Activated naive CD4-positive, alpha-beta T cell treated with anti-CD3 and anti-CD28 coated beads, Interleukin-2, amount 50 U/mL, for 72 hours (primary cell): ENCODE data around the gene TEX13C. TPM values are rescaled to one million over a fixed set of nuclear protein-coding genes. Genes with fewer than 3 reads are reported as not detected.
"Not testable (repeated sequence)": the region's sequence is repeated elsewhere in the genome, so short reads cannot be mapped to it uniquely, and the experiment has no call there.

ENCODE experiments used
- ATAC-seq, 2 donors: fragments of 150-1000 bp; cut with Tn5 transposase; 2 replicates each; pipeline ENCODE4 v1.10.0; 2021; ENCODE audit warnings: mild to moderate bottlenecking in 2 of 2, moderate library complexity in 2 of 2
- DNase-seq, 2 donors: peaks; one replicate each; pipeline ENCODE4 v3.0.0; 2021 to 2022; ENCODE audit warnings: low spot score in 2 of 2
- H3K27ac Mint-ChIP-seq, 2 donors: one replicate each; pipeline ENCODE4 v1.8.0; 2022; ENCODE audit warnings: mild to moderate bottlenecking in 2 of 2, mixed read lengths in 2 of 2
- H3K36me3 Mint-ChIP-seq, 2 donors: one replicate each; pipeline ENCODE4 v1.8.0; 2022; ENCODE audit warnings: mixed read lengths in 2 of 2
- H3K9me3 Mint-ChIP-seq, 2 donors: one replicate each; pipeline ENCODE4 v1.8.0; 2022; ENCODE audit warnings: mixed read lengths in 2 of 2
- total RNA-seq, 2 donors: library from RNA; stranded (reverse); gene quantifications; one replicate each; pipeline ENCODE4 v1.2.3, GENCODE V29; 2022

Gene TEX13C
- total RNA-seq = not detected

DNA sequence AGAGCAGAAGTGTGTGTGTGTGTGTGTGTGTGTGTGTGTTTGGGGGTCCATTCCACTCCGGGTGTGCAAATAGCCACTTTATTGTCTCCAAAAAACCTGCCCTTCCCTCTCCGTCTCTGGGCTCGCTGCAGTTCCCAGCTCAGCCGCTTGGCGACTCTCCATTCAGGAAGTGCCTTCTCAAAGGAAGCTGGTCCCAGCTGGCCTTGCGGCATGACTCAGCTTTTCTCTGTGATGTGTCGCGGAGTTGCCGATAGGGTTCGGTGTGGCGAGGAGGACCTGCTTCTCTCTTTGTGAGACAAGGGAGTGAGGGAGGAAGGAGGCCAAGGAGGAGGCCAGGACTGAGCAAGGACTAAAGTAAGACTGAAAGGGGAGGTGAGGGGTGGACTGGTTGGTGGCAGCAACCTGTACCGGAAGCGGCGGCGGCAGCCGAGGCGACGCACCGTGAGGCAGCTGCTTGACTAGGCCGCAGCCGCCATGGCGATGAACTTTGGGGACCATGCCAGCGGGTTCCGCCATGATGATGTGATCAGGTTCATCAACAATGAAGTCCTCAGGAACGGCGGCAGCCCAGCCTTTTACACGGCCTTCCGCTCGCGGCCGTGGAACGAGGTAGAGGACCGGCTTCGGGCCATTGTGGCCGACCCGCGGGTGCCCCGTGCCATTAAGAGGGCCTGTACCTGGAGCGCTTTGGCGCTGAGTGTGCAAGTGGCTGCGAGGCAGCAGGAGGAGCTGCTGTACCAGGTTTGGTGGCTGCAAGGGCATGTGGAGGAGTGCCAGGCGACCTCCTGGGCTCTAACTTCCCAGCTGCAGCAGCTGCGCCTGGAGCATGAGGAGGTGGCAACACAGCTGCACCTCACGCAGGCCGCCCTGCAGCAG, at the start of gene TEX13C:
TSS of gene TEX13C (plus strand) at position 226 of the 876 bp plus-strand sequence. CDS start at position 475, 249 bp downstream.
- no peaks in the 10 kb centered on the region for H3K9me3 Mint-ChIP-seq
- ATAC-seq = no peak
- no peak within 1 kb of the TSS for H3K27ac Mint-ChIP-seq
- H3K36me3 Mint-ChIP-seq = no peaks in the 10 kb centered on the region
- no peak for DNase-seq

DNA sequence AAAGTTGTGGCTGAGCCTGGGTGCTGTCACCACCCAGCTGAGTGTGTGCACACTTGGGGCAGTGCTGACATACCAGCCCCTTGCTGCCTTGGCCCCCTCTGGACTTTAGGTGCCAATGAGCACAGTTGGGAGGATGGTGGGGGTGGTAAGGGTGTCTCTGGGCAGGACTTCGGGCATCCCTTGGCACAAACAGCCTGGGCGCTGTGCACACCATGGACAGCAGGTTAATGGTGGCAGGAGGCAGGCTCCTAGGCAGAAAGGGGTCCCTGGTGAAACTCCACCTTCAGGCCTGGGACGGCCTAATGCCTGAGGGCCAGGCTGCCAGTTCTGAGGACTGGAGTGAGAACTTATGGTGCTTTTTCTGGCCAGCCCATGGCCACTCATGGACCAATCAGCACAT, 32.4 kb upstream of the TEX13C start:
- ATAC-seq (no peak), DNase-seq (no peak)
- H3K27ac Mint-ChIP-seq = no peak overlapping the region
- no peaks in the 10 kb centered on the region for H3K36me3 Mint-ChIP-seq
- H3K9me3 Mint-ChIP-seq = no peaks in the 10 kb centered on the region

DNA sequence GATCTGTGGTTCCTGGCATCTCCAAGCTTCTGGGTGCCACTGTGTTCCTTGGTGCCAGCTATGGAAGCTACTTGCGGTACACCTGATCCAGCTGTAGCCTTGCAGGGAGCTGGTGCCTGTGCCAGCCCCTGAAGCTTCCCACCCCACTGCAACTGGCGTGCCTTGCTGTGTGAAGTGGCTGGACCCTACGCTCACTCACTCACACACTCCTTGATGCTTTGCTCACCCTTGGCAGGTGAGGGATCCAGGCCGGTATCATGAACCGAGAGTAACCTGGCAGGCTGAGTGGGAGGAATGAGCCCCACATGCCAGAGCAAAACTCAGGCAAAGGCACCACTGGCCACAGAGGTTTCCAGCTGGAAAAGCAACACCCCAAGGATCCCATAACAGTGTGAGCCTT, 31.3 kb upstream of the TEX13C start:
- no peaks in the 10 kb centered on the region for H3K9me3 Mint-ChIP-seq
- H3K27ac Mint-ChIP-seq = no peak overlapping the region
- ATAC-seq (no peak), DNase-seq (no peak)
- H3K36me3 Mint-ChIP-seq = no peaks in the 10 kb centered on the region

DNA sequence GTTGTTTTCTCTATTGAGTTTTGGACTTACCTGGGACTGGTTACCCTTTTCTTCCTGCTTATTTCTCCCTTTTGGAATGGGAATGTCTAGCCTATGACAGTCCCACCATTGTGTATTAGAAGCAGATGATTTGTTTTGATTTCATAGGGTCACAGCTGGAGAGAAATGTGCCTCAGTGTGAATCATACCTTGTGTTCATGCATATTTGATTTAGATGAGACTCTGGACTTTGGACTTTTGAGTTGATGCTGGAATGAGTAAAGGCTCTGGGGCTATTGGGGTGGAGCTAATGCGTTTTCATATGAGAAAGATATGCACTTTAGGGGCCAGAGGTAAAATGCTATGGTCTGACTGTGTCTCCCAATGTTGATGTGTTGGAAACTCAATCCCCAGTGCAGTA, 30.5 kb upstream of the TEX13C start:
- Mint-ChIP-seq H3K27ac (no peak overlapping the region), H3K36me3 (no peaks in the 10 kb centered on the region), H3K9me3 (no peaks in the 10 kb centered on the region)
- DNase-seq = no peak
- ATAC-seq = no peak

DNA sequence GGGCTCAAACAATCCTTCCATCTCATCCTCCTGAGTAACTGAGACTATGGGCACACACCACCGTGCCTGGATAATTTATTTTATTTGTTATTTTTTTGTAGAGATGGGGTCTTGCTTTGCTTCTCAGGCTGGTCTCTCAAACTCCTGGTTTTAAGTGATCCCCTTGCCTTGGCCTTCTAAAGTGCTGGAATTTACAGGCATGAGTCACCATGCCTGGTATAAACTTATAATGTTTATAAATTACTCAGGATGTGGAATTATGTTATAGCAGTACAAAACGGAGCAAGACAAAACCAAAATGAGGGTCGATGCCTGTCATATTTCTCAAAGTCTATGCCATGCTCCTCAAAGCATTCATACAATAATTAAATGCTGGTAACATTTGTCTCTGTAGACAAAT, 29.8 kb upstream of the TEX13C start:
- Mint-ChIP-seq H3K36me3 (no peaks in the 10 kb centered on the region), H3K27ac (no peak overlapping the region), H3K9me3 (no peaks in the 10 kb centered on the region)
- no peak for DNase-seq
- ATAC-seq = no peak

DNA sequence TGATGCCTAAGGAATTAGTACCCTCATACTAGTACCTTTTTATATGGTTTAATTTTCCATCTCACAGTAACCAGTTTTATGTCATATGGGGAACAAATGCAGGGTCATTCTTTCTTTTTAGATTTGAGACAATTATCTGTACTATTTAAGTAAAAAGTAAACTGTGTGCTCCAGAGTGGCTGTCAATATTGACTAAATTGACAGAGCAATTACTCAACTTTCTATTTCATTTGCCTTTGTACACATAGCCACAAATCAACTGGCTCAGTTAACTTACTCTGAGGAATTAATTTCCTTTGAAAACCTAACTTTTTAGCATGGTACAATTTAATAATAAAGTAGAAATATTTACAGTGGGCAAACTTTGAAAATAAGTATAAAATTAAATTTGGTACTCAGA, 28.5 kb upstream of the TEX13C start:
- Mint-ChIP-seq H3K27ac (no peak overlapping the region), H3K36me3 (no peaks in the 10 kb centered on the region), H3K9me3 (no peaks in the 10 kb centered on the region)
- DNase-seq (no peak), ATAC-seq (no peak)

DNA sequence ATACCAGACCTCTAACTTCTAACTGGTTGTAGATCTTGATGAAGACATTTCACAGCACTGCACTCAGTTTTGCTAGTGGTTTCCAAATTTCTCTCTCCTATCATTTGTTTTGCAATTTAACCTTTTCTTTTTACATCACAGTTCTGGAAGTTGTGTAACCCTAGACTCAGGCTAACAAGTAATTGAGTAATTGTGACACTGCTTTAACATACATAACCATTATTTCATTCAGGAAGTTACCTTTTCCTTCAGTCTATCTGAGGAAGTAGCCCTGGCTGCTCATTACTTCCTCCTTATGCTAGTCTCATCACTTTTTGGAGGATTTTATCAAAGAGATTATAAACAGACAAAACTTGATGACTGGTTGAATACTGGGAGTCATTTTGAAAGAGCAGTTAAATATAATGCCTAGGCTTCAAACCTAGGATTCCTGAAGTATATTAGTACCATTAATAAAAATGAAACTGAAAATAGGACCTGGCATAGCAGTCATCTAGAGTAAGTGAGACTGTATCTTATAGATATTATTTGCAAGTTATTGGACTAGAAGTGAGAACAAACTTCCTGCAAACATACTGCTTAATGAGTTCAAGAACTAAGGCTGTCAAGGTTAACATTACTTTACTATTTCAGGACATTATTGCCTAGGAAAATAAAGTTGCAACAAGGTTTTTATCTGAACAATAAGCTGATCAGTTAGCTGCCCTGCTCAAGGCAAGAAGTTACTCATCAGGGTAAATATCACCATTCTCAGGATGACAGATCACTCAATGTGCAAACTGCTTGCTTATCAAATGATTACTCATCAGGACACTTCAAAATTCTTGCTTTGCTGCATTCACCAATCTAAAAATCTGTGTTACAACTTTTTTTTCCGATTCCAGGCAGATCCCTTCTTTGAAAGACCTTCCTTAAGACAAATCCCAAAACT, 25.6 kb upstream of the TEX13C start:
- DNase-seq (no peak), ATAC-seq (peak; percentile 81 to 84)
- peak overlapping the region; percentile 57 to 85 for H3K27ac Mint-ChIP-seq
- no peaks in the 10 kb centered on the region for H3K9me3 Mint-ChIP-seq
- no peaks in the 10 kb centered on the region for H3K36me3 Mint-ChIP-seq

DNA sequence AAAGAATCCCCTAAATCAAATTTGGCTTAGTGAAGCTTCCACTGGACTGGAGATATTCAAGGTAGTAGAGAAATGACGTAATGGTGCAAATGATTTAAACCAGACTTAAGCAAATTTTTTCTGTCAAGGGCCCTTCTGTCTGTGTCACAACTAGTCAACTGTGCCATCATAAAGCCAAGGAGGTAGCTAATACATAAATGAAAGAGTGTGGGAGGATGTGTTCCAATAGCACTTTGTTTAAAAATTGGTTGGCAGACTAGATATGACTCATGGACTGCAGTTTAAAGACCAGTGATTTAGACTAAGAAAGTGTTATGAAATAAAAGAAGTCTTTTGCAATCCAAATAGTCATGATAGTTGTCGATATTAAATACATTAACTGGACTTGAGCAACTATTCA, 24.3 kb upstream of the TEX13C start:
- ATAC-seq = peak; percentile 77 to 82

DNA sequence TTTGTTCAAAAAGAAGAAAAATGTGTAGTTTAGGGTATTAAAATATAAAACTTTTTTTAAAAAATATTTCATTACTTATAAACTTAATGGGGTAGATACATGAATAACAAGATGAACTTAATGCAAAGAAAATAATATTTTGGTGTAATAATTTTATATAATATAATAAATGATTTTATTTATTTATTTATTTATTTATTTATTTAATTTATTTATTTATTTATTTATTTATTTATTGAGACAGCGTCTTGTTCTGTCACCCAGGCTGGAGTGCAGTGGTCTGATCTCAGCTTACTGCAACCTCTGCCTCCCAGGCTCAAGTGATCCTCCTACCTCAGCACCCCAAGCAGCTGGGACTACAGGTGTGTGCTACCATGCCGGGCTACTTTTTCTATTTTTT, 20.8 kb upstream of the TEX13C start:
- H3K27ac Mint-ChIP-seq = no peak overlapping the region
- no peaks in the 10 kb centered on the region for H3K9me3 Mint-ChIP-seq
- no peak for ATAC-seq
- no peaks in the 10 kb centered on the region for H3K36me3 Mint-ChIP-seq
- DNase-seq = no peak

More for the DNA sequence above, 24.3 kb upstream of the TEX13C start:
- Mint-ChIP-seq H3K27ac (peak overlapping the region; percentile 57 to 85), H3K36me3 (no peaks in the 10 kb centered on the region), H3K9me3 (no peaks in the 10 kb centered on the region)
- DNase-seq = no peak

DNA sequence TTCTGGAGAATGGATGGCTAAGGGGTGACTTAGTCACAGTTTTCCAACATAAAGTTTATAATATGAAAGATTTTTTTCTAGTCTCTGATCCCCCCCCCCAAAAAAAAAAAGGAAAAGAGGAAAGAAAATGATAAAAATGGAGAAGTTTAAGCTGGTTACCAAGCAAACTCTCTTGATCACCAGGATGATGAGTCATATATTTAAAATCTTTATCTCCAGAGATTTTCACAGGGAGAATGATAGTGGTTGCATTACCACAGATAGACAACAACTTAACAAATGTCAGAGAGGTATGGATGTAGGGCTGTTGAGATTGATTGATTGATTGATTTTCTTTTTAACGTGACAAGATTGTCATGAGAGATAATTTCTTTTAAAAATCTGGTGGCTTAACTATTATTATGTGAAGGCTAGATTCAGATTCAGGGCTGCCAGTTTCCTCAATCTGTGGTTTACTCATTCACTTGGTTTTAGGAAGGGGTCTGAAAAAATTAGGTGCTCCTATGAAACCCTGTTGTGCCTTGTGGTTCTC, 13.3 kb upstream of the TEX13C start:
- DNase-seq (no peak), ATAC-seq (no peak)
- Mint-ChIP-seq H3K27ac (no peak overlapping the region), H3K9me3 (no peaks in the 10 kb centered on the region), H3K36me3 (no peaks in the 10 kb centered on the region)

DNA sequence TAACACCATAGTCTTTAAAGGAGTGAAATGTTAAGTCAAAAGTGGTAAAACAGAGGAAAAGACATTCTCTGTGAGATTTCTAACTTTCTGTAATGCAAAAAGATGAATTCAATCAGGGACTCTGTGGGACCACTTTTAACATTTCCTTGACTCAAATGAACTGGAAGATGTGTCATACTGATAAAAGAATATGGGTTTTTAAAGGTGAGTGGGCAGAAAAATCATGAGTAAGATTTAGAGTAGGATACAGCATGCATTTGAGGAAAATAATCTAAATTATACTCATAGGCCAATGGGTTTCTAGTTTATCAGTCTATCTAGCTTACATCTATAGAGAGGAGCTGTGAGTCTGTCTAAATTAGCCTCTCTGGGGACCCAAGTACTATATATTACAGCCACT, 11.0 kb upstream of the TEX13C start:
- ATAC-seq (peak in 1 of 2 donors; percentile 71), DNase-seq (no peak)
- no peaks in the 10 kb centered on the region for H3K36me3 Mint-ChIP-seq
- no peaks in the 10 kb centered on the region for H3K9me3 Mint-ChIP-seq
- no peak overlapping the region for H3K27ac Mint-ChIP-seq

DNA sequence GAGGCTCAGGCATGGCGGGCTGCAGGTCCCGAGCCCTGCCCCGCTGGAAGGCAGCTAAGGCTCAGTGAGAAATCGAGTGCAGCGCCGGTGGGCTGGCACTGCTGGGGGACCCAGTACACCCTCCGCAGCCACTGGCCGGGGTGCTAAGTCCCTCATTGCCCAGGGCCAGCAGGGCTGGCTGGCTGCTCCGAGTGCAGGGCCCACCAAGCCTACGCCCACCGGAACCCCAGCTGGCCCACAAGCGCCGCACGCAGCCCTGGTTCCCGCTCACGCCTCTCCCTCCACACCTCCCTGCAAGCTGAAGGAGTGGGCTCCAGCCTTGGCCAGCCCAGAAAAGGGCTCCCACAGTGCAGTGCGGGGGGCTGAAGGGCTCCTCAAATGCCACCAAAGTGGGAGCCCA, 505 bp upstream of the TEX13C start:
- not testable (repeated sequence) for H3K36me3 Mint-ChIP-seq, DNase-seq, H3K9me3 Mint-ChIP-seq, ATAC-seq, H3K27ac Mint-ChIP-seq

DNA sequence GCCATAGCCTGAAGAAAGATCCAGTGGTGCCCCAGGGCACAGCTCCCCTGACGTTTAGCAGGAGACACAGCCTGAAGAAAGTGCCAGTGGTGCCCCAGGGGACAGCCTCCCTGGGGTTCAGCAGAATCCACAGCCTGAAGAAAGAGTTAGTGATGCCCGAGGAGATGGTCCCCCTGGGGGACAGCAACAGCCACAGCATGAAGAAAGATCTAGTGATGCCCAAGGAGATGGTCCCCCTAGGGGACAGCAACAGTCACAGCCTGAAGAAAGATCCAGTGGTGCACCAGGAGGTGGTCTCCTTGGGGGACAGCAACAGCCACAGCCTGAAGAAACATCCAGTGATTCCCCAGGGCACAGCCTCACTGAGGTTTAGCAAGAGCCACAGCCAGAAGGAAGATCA, 2.8 kb downstream of the TEX13C start:
- H3K36me3 Mint-ChIP-seq = no peaks in the 10 kb centered on the region
- ATAC-seq = no peak
- DNase-seq = no peak
- no peak overlapping the region for H3K27ac Mint-ChIP-seq
- H3K9me3 Mint-ChIP-seq = no peaks in the 10 kb centered on the region

DNA sequence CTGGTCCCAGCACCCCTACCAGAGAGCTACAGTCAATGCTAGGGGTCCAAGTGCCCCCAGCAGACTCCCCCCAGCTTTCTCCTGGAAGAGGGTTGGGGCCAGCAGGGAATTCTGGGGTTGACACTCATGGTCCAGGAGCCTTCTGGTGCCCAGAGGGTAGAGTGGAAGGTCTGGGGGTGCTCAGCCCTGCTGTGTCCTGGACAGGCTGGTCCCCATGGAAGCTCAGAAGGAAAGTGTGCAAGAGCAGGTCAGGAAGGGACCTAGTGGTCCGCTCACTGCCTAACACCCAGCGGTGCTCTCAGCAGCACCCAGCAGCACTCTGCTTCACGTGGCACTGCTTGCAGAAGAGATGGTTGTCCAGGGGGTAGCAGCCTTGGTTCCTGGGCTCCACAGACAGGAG, 6.9 kb downstream of the TEX13C start:
- no peak overlapping the region for H3K27ac Mint-ChIP-seq
- H3K9me3 Mint-ChIP-seq = no peaks in the 10 kb centered on the region
- DNase-seq (no peak), ATAC-seq (no peak)
- H3K36me3 Mint-ChIP-seq = no peaks in the 10 kb centered on the region

DNA sequence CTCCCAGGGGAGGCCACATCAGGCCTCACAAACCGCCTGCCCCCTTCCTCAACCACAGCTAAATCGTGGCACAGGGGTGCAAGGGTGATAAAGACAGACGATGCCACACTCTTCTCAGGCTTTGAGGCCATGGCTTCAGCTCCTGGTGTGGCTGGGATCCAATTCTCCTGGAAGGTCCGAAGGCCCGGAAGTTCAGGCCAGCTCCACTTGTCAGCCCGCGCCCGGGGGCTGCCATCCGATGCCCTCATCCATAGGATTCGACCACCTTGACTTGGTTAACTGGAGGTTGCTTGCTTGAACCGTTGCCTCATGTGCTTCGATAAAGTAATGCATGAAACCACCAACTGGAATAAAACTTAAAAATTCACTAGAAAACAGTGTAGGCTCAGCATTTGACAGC, 8.2 kb downstream of the TEX13C start:
- DNase-seq (no peak), ATAC-seq (no peak)
- Mint-ChIP-seq H3K36me3 (no peaks in the 10 kb centered on the region), H3K27ac (no peak overlapping the region), H3K9me3 (no peaks in the 10 kb centered on the region)

DNA sequence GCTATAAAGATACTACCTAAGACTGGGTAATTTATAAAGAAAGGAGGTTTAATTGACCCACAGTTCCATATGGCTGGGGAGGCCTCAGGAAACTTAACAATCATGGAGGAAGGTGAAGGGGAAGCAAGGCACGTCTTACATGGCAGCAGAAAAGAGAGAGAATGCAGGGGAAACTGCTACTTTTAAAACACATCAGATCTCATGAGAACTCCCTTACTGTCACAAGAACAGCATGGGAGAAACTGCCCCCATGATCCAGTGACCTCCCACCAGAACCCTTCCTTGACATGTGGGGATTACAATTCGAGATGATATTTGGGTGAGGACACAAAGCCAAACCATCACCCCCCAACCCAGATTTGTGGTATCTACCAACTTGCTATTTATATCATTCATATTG, 13.9 kb downstream of the TEX13C start:
- Mint-ChIP-seq H3K27ac (no peak overlapping the region), H3K9me3 (no peaks in the 10 kb centered on the region), H3K36me3 (no peaks in the 10 kb centered on the region)
- ATAC-seq = no peak
- no peak for DNase-seq

DNA sequence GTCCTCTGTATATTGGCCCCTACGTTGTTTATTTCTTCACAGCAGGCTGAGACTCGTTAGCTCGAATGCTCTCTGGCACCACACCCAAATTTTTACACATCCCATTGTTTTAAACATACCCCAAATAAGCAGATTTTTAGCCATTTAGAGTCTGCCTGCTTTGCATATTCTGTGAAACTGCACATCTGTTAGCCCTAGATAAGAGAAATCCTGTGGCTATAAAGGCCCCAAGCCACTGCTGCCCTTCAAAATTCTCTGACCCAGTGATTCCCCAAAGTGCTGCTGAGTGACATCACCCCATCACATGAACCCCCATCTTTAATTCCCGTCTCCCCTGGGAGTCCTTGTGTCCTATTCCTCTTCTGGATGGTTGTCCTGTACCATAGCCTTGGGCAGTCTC, 20.8 kb downstream of the TEX13C start:
- no peak for DNase-seq
- no peak for ATAC-seq
- Mint-ChIP-seq H3K9me3 (no peaks in the 10 kb centered on the region), H3K36me3 (no peaks in the 10 kb centered on the region), H3K27ac (no peak overlapping the region)
